ENCODE measurements around the gene NRXN3.

NRXN3 gene

DNA sequence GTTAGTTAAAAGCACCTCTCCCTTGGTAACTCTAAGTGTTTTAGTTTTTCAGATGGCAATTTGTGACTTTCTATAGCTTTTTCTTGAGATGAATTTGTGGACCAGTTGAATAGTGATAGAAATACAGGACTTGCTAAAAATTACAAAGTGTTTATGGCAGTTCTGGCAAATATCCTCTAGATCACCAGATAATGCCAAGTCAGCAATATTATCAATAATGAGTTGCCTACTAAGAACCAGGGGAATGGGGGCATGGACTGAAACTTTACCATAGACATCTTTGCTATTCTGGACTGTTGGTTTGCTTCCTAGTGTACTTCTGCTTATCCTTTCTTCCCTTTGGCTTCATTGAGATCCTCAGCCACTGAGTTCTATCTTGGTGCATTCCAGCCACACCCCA is 1456.9 kb downstream of the NRXN3 start:
- no peak for DNase-seq

DNA sequence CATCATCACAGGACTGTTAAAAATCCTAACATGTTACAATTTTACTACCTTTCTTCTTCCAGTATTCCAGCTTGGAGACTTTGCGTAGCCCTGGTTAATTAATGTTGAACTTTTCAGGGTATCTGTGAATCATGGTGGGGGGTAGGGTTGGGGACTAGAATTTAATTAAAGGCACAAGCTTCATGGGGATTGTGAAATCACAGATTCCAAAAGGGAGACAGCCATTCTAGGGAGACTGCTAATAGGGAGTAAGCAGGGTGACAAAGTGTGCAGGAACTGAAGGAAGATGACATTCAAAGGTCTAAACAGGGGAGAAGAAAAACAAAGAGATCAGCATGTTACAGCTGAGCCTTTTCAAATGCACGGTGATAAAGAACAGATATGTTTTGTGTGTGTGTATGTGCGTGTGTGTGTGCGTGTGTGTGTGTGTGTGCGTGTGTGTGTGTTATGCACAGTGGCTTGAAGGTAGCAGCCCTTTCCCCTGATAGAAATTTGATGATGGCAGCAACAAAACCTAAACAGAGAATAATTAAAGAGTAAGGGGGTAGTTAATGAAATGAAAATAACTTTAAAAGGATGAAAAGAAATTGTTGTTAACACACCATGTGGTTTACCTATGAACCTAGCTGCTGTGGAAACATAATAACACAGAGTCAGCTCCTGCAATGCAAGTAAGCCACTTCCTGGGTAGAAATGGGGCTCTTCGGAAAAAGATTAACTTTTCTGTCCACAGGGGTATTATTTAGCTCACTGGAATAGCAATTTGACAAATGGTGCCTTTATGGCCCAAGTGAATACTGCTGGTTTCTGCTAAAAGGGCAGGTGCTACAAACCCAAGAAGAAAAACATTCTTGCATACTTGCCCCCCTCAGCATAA is 1459.5 kb downstream of the NRXN3 start:
- no peak for DNase-seq

DNA sequence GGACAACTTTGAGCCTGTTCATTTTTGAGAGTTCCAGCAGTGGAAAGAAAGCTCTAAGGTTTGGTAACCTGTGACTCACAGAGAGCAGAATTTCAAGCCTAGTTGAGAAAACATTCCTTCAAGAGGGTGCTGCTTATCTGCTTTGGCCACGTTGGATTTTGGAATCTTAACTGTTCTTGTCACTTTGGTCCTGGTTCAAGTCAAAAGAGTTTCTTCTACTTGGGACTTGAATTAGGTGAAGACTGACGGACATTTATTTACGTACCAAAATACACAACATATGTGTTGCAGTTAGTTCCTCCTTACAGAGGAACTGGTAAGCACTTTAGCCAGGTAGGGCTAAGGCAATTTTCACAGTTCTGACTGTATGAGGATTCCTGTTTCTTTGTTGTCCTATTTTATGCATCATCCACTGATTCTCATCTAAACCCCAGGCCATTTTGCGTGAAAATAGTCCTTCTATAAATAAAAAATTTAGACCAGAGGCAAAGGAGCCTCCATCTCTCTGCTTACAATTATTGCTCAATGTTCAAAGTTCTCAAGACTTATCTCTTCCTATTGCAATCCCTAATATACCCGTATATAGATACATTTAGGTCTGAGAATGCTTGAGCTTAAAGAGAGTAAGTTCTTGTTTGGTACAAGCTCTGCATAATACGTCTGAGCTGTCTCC is 1460.3 kb downstream of the NRXN3 start:
- no peak for DNase-seq

DNA sequence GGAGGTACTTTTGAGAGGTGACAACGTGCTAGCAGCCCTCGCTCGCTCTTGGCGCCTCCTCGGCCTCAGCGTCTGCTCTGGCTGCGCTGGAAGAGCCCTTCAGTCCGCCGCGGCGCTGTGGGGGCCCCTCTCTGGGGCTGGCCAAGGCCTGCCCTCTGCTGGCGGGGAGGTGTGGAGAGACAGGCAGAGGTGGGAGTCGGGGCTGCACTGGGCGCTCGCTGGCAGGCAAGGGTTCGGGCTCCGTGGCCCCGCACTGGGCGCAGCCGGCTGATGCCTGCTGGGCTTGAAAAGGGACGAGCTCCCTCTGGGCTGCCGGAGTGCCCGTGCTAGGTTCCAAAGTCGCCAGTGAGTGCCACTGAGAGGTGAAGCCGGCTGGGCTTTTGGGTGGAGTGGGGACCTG is 1461.1 kb downstream of the NRXN3 start:
- no peak for DNase-seq

DNA sequence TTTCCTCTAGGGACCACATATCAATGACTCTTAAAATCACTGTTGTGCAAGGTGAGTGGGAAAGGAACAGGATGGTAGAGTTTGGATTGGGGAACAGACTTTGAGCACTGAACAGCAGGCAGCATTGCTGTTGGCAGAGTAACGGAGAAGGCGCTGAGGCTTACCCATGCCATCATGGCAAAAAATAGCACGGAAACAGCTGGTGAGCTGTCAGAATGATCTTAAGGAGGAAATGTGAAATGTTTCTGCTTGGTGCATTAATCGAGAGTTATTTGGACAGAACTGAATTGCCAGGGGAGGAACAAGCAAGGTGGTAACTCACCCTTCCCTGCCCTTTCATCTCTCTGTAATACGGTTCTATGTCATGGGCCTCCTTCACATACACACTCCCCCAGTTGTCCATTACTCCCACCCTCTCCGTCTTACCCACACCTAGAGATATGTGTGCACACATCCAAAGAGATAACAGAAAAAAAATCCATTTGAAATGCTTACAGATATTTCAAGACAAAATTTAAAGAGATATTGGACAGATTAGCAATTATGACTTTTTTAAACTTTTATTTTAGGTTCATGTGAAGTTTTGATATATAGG is 1468.6 kb downstream of the NRXN3 start:
- no peak for DNase-seq

DNA sequence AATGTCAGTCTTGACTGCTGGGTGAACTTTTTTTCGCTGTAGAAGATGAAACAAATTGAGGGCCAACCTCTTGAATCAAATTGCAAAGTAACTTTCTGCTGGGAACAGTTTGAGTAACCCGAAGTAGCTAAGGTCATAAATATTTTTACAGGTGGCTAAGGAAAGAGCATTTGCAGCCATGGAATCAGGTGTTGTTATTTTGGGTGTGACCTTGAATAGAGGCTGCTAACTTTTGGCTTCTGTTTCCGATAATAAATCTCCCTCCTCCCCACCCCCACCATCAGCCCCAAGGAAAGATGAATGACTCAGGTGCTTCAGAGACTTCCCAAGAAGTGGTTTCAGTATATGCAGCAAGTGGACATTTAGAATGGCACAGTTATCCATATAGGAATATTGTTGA is 1469.4 kb downstream of the NRXN3 start:
- DNase-seq = no peak

DNA sequence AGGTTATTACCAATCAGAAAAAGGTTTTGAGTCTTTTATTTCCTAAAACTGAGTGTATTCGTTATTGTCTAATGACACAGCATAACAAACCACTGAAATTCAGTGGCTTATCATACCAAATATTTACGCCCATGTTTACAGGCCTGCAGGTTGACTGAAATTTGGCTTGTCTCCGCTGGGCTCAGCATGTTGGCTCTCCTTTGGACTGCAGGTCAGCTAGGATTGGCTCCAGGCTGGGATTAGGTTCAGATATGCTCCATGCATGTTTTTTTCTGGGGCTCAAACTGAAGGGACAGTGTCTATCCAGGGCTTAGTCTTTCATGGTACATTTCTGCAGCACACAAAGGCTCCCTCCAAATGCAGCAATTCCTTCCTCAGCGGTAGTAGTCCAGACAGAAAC is 1471.2 kb downstream of the NRXN3 start:
- no peak for DNase-seq

DNA sequence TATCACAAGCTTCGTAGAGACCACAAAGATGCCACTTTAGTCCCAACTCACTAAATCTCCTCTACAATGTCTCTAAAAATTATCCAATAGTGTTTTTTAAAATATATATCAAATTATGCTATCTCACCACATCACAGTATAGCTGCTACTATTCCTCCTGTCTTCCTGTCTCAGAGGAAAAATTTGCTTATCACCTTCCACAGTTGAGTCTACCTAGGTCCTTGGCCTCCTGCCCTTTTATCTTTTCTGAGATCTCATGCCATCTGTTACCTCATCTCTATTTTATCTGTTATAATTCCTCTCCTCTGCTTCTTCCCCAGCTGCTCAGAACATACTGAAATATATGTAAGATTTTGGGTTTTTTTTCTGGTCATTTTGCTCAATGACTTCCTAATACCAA is 1473.0 kb downstream of the NRXN3 start:
- no peak for DNase-seq

DNA sequence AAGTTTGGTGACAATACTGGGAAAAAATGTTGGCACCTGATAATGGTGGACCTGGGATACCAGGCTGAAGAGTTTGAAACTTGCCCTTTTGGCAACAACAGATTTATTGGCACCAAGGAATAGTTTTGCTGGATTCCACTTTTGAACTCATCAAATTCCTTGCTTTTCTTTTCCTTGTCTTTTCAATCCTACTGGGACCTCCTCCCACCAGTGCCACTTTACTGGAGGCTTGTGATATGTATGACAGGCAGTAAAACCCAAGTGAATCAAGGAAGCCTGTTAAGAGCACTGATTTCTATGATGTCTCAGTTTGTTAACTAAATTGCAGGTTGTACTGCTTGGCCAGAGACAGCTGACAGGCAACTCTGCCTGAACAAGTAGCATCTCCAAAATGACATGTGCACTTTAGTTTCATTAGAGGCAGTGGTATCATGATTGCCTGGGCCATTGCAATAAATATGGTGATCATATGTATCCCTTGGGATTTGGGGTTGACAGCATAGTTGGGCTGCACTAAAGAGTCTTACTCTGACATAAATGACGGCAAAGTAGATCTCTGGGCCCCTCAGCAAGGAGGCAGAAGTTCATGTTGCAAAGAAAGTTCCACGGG is 1475.7 kb downstream of the NRXN3 start:
- no peak for DNase-seq

DNA sequence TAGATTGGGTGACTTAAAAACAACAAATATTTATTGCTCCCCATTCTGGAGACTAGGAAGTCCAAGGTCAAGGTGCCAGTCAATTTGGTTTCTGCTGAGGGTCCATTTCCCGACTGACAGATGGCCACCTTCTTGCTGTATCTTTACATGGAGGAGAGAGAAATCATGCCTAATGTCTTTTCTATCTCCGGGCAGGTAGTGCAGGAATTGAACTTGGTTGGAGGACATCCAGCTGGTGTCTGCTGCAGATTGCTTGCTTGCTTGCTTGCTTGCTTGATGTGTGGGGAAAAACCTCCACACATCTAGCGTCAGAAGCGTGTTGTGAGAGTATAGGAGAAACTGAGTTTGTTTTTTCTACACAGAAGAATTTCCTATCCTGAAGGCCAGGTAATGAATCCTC is 1479.7 kb downstream of the NRXN3 start:
- no peak for DNase-seq

DNA sequence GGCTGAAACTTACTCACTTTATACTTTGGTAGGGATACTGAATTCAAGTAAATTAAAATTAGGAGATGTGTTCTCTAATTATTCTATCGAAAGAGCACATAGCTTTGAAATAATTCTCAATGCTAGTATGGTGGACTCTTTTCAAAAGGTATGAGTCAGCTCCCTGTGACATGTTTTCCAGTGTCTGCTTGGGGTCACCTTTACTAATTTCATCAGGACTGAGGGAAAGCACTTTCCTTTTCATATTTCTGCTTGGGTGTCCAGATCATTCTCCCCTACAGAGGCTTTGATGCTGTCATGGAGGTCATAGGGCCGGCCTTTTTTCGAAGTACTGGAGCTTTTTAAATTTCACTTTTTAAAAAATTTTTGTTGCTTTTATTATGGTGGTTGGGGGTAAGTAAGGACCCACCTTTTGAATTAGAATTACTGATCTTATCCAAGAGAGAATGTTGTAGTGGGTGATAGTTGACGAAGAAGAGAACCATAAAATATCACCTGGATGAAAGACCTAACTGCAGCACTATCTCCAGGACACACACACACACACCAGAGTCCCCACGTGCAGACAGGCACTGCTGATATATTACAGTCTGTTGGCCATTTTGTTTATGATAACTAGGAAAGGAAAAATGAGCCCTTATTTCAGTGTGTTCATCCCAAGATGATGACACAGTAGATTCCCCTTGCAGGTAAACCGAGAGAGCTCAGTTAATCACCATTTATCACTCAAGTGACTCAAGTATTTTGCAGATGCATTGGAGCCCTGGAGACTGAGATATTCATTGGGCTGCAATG is 1482.5 kb downstream of the NRXN3 start:
- no peak for DNase-seq

DNA sequence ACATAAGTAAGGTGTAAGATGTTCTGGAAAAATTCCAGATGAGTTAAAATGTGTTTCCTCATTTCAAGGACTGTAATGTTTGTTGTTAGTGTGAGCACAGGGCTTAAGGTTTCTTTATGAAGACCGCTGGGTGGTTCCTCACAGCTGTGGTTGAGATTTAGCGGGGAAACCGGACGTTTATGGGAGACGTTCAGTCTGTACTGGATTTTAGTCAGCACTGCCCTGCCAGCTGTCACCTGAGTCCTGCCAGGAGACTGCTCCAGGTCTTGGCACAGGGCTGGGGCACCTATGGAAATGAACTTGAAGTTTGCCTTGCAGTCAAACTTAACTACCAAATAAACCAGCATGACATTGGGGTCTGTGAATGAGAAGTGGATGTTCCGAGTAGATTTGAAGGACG is 1485.9 kb downstream of the NRXN3 start:
- no peak for DNase-seq

DNA sequence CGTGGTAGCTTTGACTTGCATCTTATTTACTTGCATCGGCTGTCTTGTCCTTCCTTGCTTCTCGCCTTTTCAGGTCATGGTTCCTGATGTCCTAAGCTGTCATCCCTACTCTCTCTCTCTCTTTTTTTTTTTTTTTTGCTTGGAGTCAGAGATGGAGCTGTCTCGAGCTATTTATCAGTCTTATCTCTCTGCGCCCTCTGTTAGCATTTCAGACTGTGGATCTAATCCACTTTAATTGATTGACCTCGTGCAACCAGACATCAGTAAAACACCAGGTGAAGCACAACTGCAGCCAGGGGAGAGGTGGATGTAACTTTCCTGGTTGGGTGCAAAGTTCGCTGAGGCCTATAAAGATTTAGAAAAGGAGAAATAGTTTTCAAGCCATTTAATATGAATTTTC is 1486.3 kb downstream of the NRXN3 start:
- DNase-seq = no peak

DNA sequence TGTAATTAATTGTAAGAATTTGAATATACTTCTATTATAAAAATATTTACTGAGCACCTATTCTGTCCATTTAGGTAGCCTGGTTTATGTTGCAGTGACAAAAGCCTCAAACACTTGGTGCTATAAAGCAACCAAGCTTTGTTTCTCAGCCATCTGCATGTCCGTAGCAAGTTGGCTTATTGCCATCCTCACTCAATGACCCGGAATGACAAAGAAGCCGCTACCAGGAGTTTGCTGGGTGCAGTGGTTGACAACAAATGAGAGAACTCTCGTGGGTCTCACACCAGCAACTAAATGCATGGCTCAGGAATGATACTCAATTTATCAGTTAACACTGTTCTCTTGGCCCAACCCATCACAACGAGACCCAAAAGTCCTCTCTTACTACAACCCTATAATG is 1488.0 kb downstream of the NRXN3 start:
- DNase-seq = no peak

DNA sequence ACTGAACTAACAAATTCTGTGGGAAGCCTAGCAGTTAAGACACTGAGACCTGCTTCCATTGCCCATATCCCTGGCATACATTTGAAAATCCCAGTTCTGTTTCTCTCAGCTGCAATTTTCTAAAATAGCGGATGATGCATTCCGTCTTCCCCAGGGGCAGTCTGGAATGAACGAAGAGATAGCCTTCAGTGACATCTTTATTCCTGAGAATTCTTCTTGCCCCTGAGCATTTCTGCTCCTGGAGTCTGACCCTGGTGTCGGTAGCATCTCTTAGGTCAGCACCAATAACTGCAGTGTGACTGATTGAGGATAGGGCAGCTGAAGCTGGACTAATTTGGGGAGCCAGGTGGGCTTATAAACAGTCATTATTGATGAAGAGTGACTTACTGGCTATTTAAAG is 1488.6 kb downstream of the NRXN3 start:
- DNase-seq = no peak

DNA sequence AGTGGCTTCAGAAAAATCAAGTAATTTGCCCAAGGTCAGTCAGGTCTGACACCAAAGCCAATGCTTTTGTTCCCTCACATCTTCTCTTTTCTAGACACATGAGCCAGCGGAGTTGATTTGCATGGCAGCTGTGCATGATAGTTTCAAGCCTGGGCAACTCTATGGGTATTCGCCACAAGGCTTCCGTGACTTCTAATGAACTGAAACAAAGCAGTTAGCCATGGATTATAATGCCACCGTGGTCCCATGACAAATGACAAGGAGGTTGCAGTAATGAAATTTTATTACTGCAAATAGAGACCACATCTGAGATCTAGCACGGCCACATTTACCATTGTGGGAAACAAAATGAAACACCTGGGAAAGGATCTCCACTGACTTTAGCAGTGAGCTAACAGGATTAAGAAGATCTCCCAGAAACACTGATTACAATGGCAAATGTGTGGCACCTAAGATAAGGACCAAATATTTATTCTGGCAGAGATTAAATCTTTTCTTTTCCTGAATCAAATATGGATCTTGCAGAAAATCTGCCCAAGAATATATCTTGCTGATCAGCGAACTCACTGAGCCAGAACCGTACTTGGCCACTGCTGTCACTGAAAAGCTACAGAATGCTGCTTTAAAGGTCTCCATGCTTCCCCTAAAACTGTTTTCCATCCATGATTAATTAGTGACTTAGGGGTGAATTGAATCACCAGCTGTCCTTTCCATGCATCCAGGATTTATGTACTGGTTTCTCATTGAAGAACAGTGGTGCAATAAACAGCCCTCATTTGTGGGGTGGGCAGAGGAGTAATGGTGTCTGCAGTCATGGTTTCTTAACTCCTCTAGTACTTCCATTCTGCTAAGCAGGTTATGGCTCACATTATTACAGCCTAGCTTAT is 1490.1 kb downstream of the NRXN3 start:
- no peak for DNase-seq

DNA sequence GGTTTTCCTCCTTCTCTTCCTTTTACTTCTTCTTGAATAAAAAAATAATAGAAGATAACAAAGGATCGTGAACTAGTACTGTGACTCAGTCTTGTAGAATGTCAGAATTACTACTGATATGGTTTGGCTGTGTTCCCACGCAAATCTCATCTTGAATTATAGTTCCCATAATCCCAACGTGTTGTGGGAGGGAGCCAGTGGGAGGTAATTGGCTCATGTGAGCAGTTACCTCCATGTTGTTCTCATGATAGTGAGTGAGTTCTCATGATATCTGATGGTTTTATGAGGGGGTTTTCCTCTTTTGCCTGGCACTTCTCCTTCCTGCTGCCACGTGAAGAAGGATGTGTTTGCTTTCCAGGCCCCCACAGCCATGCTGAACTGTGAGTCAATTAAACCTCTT is 1491.6 kb downstream of the NRXN3 start:
- DNase-seq = no peak

DNA sequence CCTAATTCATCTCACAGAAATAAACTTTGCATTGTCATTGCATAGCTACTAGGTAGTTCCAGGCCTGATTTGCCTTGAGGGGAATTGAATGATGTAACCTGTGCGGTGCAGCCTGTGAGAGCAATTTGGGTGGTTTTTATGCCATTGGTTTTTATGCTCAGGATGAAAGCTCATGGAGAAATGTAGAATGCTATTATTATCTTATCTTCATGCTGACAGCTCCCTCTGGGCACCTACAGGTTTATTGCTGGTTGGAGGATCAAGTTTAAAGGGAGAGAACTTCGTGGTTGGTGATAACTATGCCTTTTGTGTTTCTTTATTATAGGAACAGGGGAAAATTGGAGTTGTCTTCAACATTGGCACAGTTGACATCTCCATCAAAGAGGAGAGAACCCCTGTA is 1493.3 kb downstream of the NRXN3 start:
- no peak for DNase-seq

DNA sequence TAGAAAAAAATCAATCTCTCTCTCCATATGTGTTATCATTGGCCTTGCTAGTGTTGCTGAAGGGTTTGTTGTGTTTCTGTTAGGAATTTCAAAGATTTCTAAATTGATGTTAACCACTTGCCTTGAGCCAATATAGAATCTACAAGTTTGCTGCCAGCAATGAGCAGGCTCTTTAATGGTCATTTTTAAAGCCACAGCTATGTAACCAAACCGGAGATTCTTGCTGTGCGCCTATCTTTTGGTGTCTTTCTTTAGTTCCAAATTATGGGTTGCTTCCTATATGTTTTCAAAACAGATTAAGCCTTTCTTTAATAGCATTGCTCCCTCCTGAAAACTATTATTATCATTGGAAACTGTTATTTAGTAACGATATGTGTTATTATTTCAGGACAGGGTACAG is 1495.4 kb downstream of the NRXN3 start:
- no peak for DNase-seq

DNA sequence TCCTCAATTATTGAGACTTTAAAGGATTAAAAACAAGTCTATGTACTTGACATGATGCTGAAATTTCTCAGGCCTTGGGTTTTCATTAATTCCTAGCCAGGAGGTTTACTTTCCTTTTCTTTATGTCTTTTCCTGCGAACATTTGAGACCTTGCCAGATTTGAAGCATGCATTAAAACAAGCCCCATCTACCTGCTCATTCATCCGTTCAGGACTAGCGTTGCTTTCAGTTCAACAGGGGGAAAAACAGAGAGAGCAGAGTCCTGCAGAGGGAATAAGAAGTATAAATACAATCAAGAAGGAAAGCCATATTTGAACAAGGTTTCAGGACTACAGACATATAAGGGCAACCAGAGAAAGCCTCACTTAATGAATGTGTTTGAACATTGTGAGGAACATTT is 1498.8 kb downstream of the NRXN3 start:
- DNase-seq = no peak

DNA sequence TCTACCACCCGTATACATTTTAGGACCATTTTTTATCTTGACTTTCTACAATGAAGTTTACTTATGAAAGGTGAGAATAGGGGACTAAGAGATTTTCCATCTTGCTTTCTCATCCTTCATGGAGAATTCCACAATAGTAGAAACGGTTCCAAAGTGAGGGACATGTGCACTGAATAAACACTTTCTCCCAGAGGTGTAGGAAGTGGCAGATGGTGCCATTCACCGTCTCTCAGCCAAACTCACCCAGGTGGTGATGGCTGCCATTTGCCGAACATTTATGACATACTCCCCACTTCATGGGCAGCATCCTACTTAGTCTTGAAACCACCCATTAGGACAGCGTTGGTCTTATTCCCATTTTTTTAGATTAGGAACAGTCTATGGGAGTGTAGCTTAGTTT is 1500.6 kb downstream of the NRXN3 start:
- no peak for DNase-seq

DNA sequence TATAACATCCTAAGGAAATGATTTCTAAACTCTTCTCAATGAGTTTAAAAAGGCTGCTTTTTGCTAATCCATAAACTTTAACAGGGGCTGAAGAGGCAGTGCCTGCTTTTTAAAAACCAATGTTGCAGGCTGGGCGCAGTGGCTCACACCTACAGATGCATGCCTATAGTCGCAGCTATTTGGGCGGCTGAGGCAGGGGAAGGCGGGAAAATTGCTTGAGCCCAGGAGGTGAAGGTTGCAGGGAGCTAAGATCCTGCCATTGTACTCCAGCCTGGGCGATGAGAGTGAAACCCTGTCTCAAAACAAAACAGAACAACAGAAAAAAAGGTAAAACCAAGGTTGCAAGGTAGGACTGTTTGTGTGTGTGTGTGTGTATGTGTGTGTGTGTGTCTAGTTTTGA is 1509.9 kb downstream of the NRXN3 start:
- DNase-seq = no peak
